HepG2 (cell line): ENCODE data around the gene SLC6A7. TPM values are rescaled to one million over a fixed set of nuclear protein-coding genes. Genes with fewer than 3 reads are reported as not detected.

Experiments used
- ARNT2 ChIP-seq: sonication (generic); formaldehyde crosslinking; IDR thresholded peaks from 2 replicates; pipeline ENCODE4 v1.8.0; 2022; ENCODE audit warnings: mild to moderate bottlenecking, low read depth, missing genetic modification reagents, moderate library complexity
- FOXA3 ChIP-seq: IDR thresholded peaks from 2 replicates; pipeline ENCODE4 v1.6.1; 2016; ENCODE audit warnings: missing genetic modification reagents, missing compliant biosample characterization
- HNF4G ChIP-seq, 2 experiments: sonication (generic) in 1 of 2; formaldehyde crosslinking in 1 of 2; IDR thresholded peaks; 2 replicates each; pipeline versions ENCODE4 v1.4.0 to v1.6.1; 2011 to 2020; ENCODE audit warnings: borderline replicate concordance in 2 of 2, low read depth in 2 of 2, mild to moderate bottlenecking in 2 of 2, low read length in 1 of 2, missing genetic modification reagents in 1 of 2, moderate library complexity in 1 of 2
- HOXA7 ChIP-seq: sonication (generic); formaldehyde crosslinking; IDR thresholded peaks from 2 replicates; pipeline ENCODE4 v1.8.1; 2022; ENCODE audit warnings: mild to moderate bottlenecking, missing genetic modification reagents, moderate library complexity
- LBX2 ChIP-seq: sonication (generic); formaldehyde crosslinking; IDR thresholded peaks from 2 replicates; pipeline ENCODE4 v1.5.0; 2020; ENCODE audit warnings: missing genetic modification reagents, mild to moderate bottlenecking, borderline replicate concordance
- MED8 ChIP-seq: sonication (generic); formaldehyde crosslinking; IDR thresholded peaks from 2 replicates; pipeline ENCODE4 v1.8.1; 2023; ENCODE audit warnings: mild to moderate bottlenecking, missing genetic modification reagents; ENCODE audit not compliant: insufficient replicate concordance
- NFKB2 ChIP-seq: sonication (generic); formaldehyde crosslinking; IDR thresholded peaks from 2 replicates; pipeline ENCODE4 v1.4.0; 2020; ENCODE audit warnings: missing genetic modification reagents, borderline replicate concordance
- NPAS2 ChIP-seq: sonication (generic); formaldehyde crosslinking; IDR thresholded peaks from 2 replicates; pipeline ENCODE4 v1.8.0; 2022; ENCODE audit warnings: mild to moderate bottlenecking, missing genetic modification reagents, borderline replicate concordance
- NR3C1 ChIP-seq: sonication (generic); formaldehyde crosslinking; IDR thresholded peaks from 2 replicates; pipeline ENCODE4 v1.4.0; 2020; ENCODE audit warnings: missing genetic modification reagents
- PATZ1 ChIP-seq: sonication (generic); formaldehyde crosslinking; IDR thresholded peaks from 2 replicates; pipeline ENCODE4 v1.4.0; 2020; ENCODE audit warnings: missing genetic modification reagents
- SETDB1 ChIP-seq: sonication (generic); formaldehyde crosslinking; IDR thresholded peaks from 2 replicates; pipeline ENCODE4 v1.5.1; 2020; ENCODE audit warnings: missing genetic modification reagents, mild to moderate bottlenecking, borderline replicate concordance
- TFDP1 ChIP-seq: IDR thresholded peaks from 2 replicates; pipeline ENCODE4 v1.6.1; 2016; ENCODE audit warnings: missing compliant biosample characterization, missing genetic modification reagents, borderline replicate concordance
- ZNF207 ChIP-seq: fragments of 450-650 bp; IDR thresholded peaks from 2 replicates; pipeline ENCODE4 v1.6.1; 2016; ENCODE audit warnings: antibody characterized with exemption, borderline replicate concordance
- ZNF382 ChIP-seq: sonication (generic); formaldehyde crosslinking; IDR thresholded peaks from 2 replicates; pipeline ENCODE4 v1.5.0; 2020; ENCODE audit warnings: missing genetic modification reagents, mild to moderate bottlenecking, borderline replicate concordance
- ZNF431 ChIP-seq: sonication (generic); formaldehyde crosslinking; IDR thresholded peaks from 2 replicates; pipeline ENCODE4 v1.9.0; 2022; ENCODE audit warnings: missing genetic modification reagents, low read depth, mild to moderate bottlenecking, borderline replicate concordance
- ZNF501 ChIP-seq: sonication (generic); formaldehyde crosslinking; IDR thresholded peaks from 2 replicates; pipeline ENCODE4 v1.5.1; 2020; ENCODE audit warnings: mild to moderate bottlenecking, moderate library complexity, missing genetic modification reagents
- ZNF574 ChIP-seq: sonication (generic); formaldehyde crosslinking; IDR thresholded peaks from 2 replicates; pipeline ENCODE4 v1.4.0; 2020; ENCODE audit warnings: missing genetic modification reagents
- ZNF629 ChIP-seq: sonication (generic); formaldehyde crosslinking; conservative IDR thresholded peaks from 2 replicates; pipeline ENCODE4 v1.5.0; 2020; ENCODE audit warnings: missing genetic modification reagents
- ZNF644 ChIP-seq: IDR thresholded peaks from 2 replicates; pipeline ENCODE4 v1.6.1; 2016; ENCODE audit warnings: low read depth
- ZNF75D ChIP-seq: sonication (generic); formaldehyde crosslinking; IDR thresholded peaks from 2 replicates; pipeline ENCODE4 v1.8.1; 2023; ENCODE audit warnings: missing genetic modification reagents, mild to moderate bottlenecking, borderline replicate concordance
- ZSCAN21 ChIP-seq: sonication (generic); formaldehyde crosslinking; IDR thresholded peaks from 2 replicates; pipeline ENCODE4 v1.8.0; 2022; ENCODE audit warnings: mild to moderate bottlenecking, missing genetic modification reagents, moderate library complexity, borderline replicate concordance
- ZSCAN9 ChIP-seq: IDR thresholded peaks from 2 replicates; pipeline ENCODE4 v1.6.1; 2016; ENCODE audit warnings: borderline replicate concordance
- polyA plus RNA-seq, 8 experiments: library from polyadenylated mRNA; depleted of rRNA in 3 of 8; stranded (reverse) in 7 of 8; unstranded in 1 of 8; fragments of >200 nt; fragmentation: Illumina TruSeq in 4 of 8; extraction: Trizol in 4 of 8; gene quantifications; 2 replicates each; pipeline versions ENCODE4 v1.2.1 to v1.2.3, GENCODE V29; 2011 to 2016; ENCODE audit warnings: low read depth in 4 of 8, missing spikeins in 1 of 8, mixed read lengths in 1 of 8; ENCODE audit not compliant: insufficient read depth in 1 of 8
- total RNA-seq, 5 experiments: library from RNA; depleted of rRNA; stranded (reverse); fragments of >200 nt; fragmentation: Illumina TruSeq; extraction: Trizol; gene quantifications; 2 replicates each; pipeline ENCODE4 v1.2.3, GENCODE V29; 2016; ENCODE audit warnings: low read depth in 1 of 5

The SLC6A7 gene
- total and polyA plus RNA-seq, 2 of the 13 experiments (the other 11 are each of a cell fraction or from before 2014, with no cell fraction given) = not detected

GRCh38 chr5:150142185-150142958 is 47.5 kb upstream of the SLC6A7 start (continued):
- TF ChIP-seq FOXA3 (CRISPR knock-in tag) (peak; percentile 26; the same call in 1 of the 2 replicates), ZNF207 (no peak), ZSCAN9 (CRISPR knock-in tag) (0 out of 2 replicates have a peak, but pooled peaks have one; percentile 14), PATZ1 (CRISPR knock-in tag) (no peak), NR3C1 (no peak), SETDB1 (CRISPR knock-in tag) (no peak), HNF4G (IDR thresholded peaks at IDR 0.05; ENCODE audit: borderline replicate concordance, low read depth, low read length) (peak; percentile 54; the same call in 1 of the 2 replicates), HNF4G (CRISPR knock-in tag; IDR thresholded peaks at IDR 0.05; ENCODE audit: borderline replicate concordance, low read depth) (no peak; the same call in 1 of the 2 replicates), NFKB2 (CRISPR knock-in tag) (peak; percentile 81; the same call in 1 of the 2 replicates), ARNT2 (peak; percentile 55; the same call in 1 of the 2 replicates), ZNF431 (CRISPR knock-in tag) (no peak), ZNF382 (CRISPR knock-in tag) (no peak), ZNF75D (CRISPR knock-in tag) (no peak), ZNF629 (CRISPR knock-in tag) (no peak), ZNF501 (CRISPR knock-in tag) (no peak), TFDP1 (CRISPR knock-in tag) (peak; percentile 85), ZNF574 (CRISPR knock-in tag) (peak; percentile 22; the same call in 1 of the 2 replicates), ZNF644 (no peak), NPAS2 (CRISPR knock-in tag) (no peak), LBX2 (CRISPR knock-in tag) (0 out of 2 replicates have a peak, but pooled peaks have one; percentile 26), MED8 (CRISPR knock-in tag) (no peak), HOXA7 (CRISPR knock-in tag) (no peak), ZSCAN21 (CRISPR knock-in tag) (peak; percentile 58; the same call in 1 of the 2 replicates)
